IMR-90 (cell line): ENCODE measurements around the gene TAF4B. TPM values are rescaled to one million over a fixed set of nuclear protein-coding genes. Genes with fewer than 3 reads are reported as not detected.

Experiments
- ATAC-seq: fragments of 200-7000 bp; cut with Tn5 transposase; 2 replicates; pipeline ENCODE4 v1.9.1; 2020; ENCODE audit warnings: low read depth, mild to moderate bottlenecking, moderate library complexity
- BruUV-seq: library from RNA; stranded (reverse); fragments of 400-500 nt; replicated peaks from 2 replicates; lab custom pipeline; 2021; lab: Mats Ljungman, UMichigan
- CTCF ChIA-PET: fragments of 300-600 bp; formaldehyde crosslinking; extraction: SDS; loops from one replicate; lab custom pipeline; 2021; ENCODE audit warnings: antibody characterized with exemption; lab: Yijun Ruan, JAX
- POLR2A ChIA-PET: fragments of 300-600 bp; sonication (Branson Sonifier 250); formaldehyde crosslinking; loops from one replicate; lab custom pipeline; 2022; ENCODE audit warnings: antibody characterized with exemption; ENCODE audit not compliant: unreplicated experiment; lab: Charles Lee
- DNase-seq: peaks from one replicate; pipeline ENCODE4 v3.0.0; 2013
- H2AFZ ChIP-seq: replicated peaks from 2 replicates; pipeline ENCODE3; 2013; ENCODE audit warnings: low read length, mild to moderate bottlenecking; ENCODE audit not compliant: poor library complexity
- H2AK5ac ChIP-seq: 2 replicates; pipeline ENCODE4 v1.6.1; 2013; ENCODE audit warnings: low read depth, low read length, inconsistent platforms
- H2AK9ac ChIP-seq: replicated peaks from 2 replicates; pipeline ENCODE3; 2013; ENCODE audit warnings: mild to moderate bottlenecking, low read depth, low read length, moderate library complexity; ENCODE audit not compliant: poor library complexity
- H2BK120ac ChIP-seq: 2 replicates; pipeline ENCODE4 v1.6.1; 2013; ENCODE audit warnings: low read depth, low read length, inconsistent platforms
- H2BK15ac ChIP-seq: 3 replicates; pipeline ENCODE4 v1.6.1; 2013; ENCODE audit warnings: low read depth, low read length, inconsistent platforms
- H2BK20ac ChIP-seq: 2 replicates; pipeline ENCODE4 v1.6.1; 2013; ENCODE audit warnings: low read depth, mild to moderate bottlenecking, inconsistent platforms, low read length, moderate library complexity
- H2BK5ac ChIP-seq: 2 replicates; pipeline ENCODE4 v1.6.1; 2013; ENCODE audit warnings: mild to moderate bottlenecking, low read depth, low read length, inconsistent platforms; ENCODE audit not compliant: poor library complexity, severe bottlenecking
- H3K14ac ChIP-seq: replicated peaks from 2 replicates; pipeline ENCODE4 v1.6.1; 2013; ENCODE audit warnings: low read depth, low read length, inconsistent platforms
- H3K18ac ChIP-seq: 2 replicates; pipeline ENCODE4 v1.6.1; 2013; ENCODE audit warnings: low read depth, low read length, control low read depth
- H3K23ac ChIP-seq: 2 replicates; pipeline ENCODE4 v1.6.1; 2013; ENCODE audit warnings: low read depth, low read length, inconsistent platforms
- H3K27ac ChIP-seq: 2 replicates; pipeline ENCODE4 v1.5.1; 2013; ENCODE audit warnings: mild to moderate bottlenecking, control low read depth, low read length; ENCODE audit not compliant: insufficient read depth
- H3K27me3 ChIP-seq: 2 replicates; pipeline ENCODE4 v1.6.1; 2013; ENCODE audit warnings: low read length; ENCODE audit not compliant: control insufficient read depth, insufficient read depth
- H3K36me3 ChIP-seq: 2 replicates; pipeline ENCODE4 v1.6.1; 2013; ENCODE audit warnings: low read length, mixed read lengths; ENCODE audit not compliant: control insufficient read depth, insufficient read depth
- H3K4ac ChIP-seq: 2 replicates; pipeline ENCODE4 v1.6.1; 2013; ENCODE audit warnings: low read depth, low read length, inconsistent platforms
- H3K4me1 ChIP-seq: 2 replicates; pipeline ENCODE4 v1.6.1; 2013; ENCODE audit warnings: low read length, mixed read lengths; ENCODE audit not compliant: control insufficient read depth, insufficient read depth
- H3K4me2 ChIP-seq: 2 replicates; pipeline ENCODE4 v1.6.1; 2013; ENCODE audit warnings: low read depth, mild to moderate bottlenecking, control low read depth, low read length, moderate library complexity
- H3K4me3 ChIP-seq: 2 replicates; pipeline ENCODE4 v1.5.1; 2013; ENCODE audit warnings: low read depth, mild to moderate bottlenecking, control low read depth, low read length, moderate library complexity; ENCODE audit not compliant: insufficient read depth
- H3K56ac ChIP-seq: 2 replicates; pipeline ENCODE4 v1.6.1; 2013; ENCODE audit warnings: low read length, inconsistent platforms; ENCODE audit not compliant: insufficient read depth; ENCODE audit errors: extremely low read depth
- H3K79me1 ChIP-seq, 2 experiments: 2 replicates each; pipeline ENCODE4 v1.6.1; 2013; ENCODE audit warnings: low read length in 2 of 2, inconsistent platforms in 1 of 2, low read depth in 1 of 2
- H3K9ac ChIP-seq: 2 replicates; pipeline ENCODE4 v1.6.1; 2013; ENCODE audit warnings: low read depth, low read length, control low read depth
- H3K9me1 ChIP-seq: 2 replicates; pipeline ENCODE4 v1.6.1; 2013; ENCODE audit warnings: low read length, inconsistent platforms; ENCODE audit not compliant: insufficient read depth
- H3K9me3 ChIP-seq: 2 replicates; pipeline ENCODE4 v1.6.1; 2013; ENCODE audit warnings: low read length; ENCODE audit not compliant: control insufficient read depth, insufficient read depth
- H4K20me1 ChIP-seq: 2 replicates; pipeline ENCODE4 v1.6.1; 2013; ENCODE audit warnings: low read length, inconsistent platforms; ENCODE audit not compliant: insufficient read depth
- H4K5ac ChIP-seq: 2 replicates; pipeline ENCODE4 v1.6.1; 2013; ENCODE audit warnings: mild to moderate bottlenecking, low read depth, low read length, control low read depth
- H4K8ac ChIP-seq, 2 experiments: 2 replicates each; pipeline ENCODE4 v1.6.1; 2013; ENCODE audit warnings: low read depth in 2 of 2, low read length in 2 of 2, control low read depth in 1 of 2, inconsistent platforms in 1 of 2
- H4K91ac ChIP-seq: 2 replicates; pipeline ENCODE4 v1.6.1; 2013; ENCODE audit warnings: low read depth, low read length, inconsistent platforms; ENCODE audit not compliant: insufficient read depth
- MAFK ChIP-seq: IDR thresholded peaks from 2 replicates; pipeline ENCODE4 v1.6.1; 2012; ENCODE audit warnings: low read depth, low read length, improper control_type of control experiment
- USF2 ChIP-seq: fragments of 150-350 bp; IDR thresholded peaks from 2 replicates; pipeline ENCODE4 v1.6.1; 2017; ENCODE audit warnings: mild to moderate bottlenecking, antibody characterized with exemption, low read length, low read depth
- WGBS, 2 experiments: methylation state at CpG; one replicate each; pipeline versions ENCODE4 v1.1.5 to v1.1.7; 2013; ENCODE audit warnings: missing lambda C conversion rate in 2 of 2; ENCODE audit not compliant: insufficient read length in 1 of 2; ENCODE audit errors: extremely low coverage in 2 of 2; 5-methylcytosine and 5-hydroxymethylcytosine counted together
- dilution Hi-C: fragments of 300-500 bp; cut with HindIII; formaldehyde crosslinking; loops from one replicate; pipeline ENCODE4 v1.14.3; 2018; ENCODE audit warnings: low sequenced_read_pairs; ENCODE audit not compliant: unreplicated experiment
- in situ Hi-C: fragments of 300-500 bp; cut with MboI; formaldehyde crosslinking; loops from 3 replicates; pipeline ENCODE4 v1.14.3; 2019; ENCODE audit warnings: low sequenced_read_pairs, inconsistent platforms, mixed read lengths
- intact Hi-C: fragments of 100-400 bp; cut with micrococcal nuclease; formaldehyde crosslinking; loops from 2 replicates; pipeline ENCODE4 v1.10.0; 2022
- polyA plus RNA-seq, 3 experiments: library from polyadenylated mRNA; depleted of rRNA; stranded (reverse); fragments of >200 nt; gene quantifications; 2 replicates each; pipeline ENCODE4 v1.2.3, GENCODE V29; 2012; ENCODE audit warnings: low replicate concordance in 1 of 3
- total RNA-seq: library from RNA; depleted of rRNA; stranded (reverse); fragments of >200 nt; gene quantifications from 2 replicates; pipeline ENCODE4 v1.2.3, GENCODE V29; 2012

The TAF4B gene
- total and polyA plus RNA-seq, 2 of the 4 experiments (the other 2 are of a cell fraction): 0.38 to 1.1 TPM

GRCh38 chr18:26376105-26376504 is 149.9 kb downstream of the TAF4B start:
- CTCF ChIA-PET: interaction anchor here (3.0 kb wide), 1 partner anchor 7 kb away, joined by 13 read pairs; no protein-coding TSS in a partner anchor
- no peak overlapping the region for H2BK15ac ChIP-seq

More at GRCh38 chr18:26376105-26376504, 149.9 kb downstream of the TAF4B start:
- Histone ChIP-seq H4K8ac (no peak overlapping the region), H4K20me1 (no peaks in the 10 kb centered on the region), H3K14ac (no peak overlapping the region), H3K4me1 (no peaks in the 10 kb centered on the region), H3K79me1 (no peaks in the 10 kb centered on the region), H2AK5ac (no peak overlapping the region), H3K4me3 (no peak overlapping the region), H3K9me1 (no peaks in the 10 kb centered on the region), H3K56ac (no peak overlapping the region), H4K91ac (no peak overlapping the region), H4K5ac (no peak overlapping the region), H2AFZ (no peak overlapping the region), H2BK20ac (no peak overlapping the region), H3K36me3 (no peaks in the 10 kb centered on the region), H3K18ac (no peak overlapping the region), H2BK120ac (no peak overlapping the region), H3K23ac (no peak overlapping the region), H3K9ac (no peak overlapping the region), H2AK9ac (no peak overlapping the region), H3K9me3 (no peaks in the 10 kb centered on the region), H3K27ac (no peak overlapping the region), H3K4ac (no peak overlapping the region), H3K4me2 (no peak overlapping the region), H3K27me3 (no peaks in the 10 kb centered on the region), H2BK5ac (no peak overlapping the region)
- POLR2A ChIA-PET: interaction anchor here (0.6 kb wide), 1 partner anchor 906 kb away, joined by 3 read pairs; no protein-coding TSS in a partner anchor
- in situ Hi-C loops (no loop called here), dilution Hi-C loops (no loop called here), intact Hi-C loops (no loop called here)
- no CpG with 5 or more reads among the region's 1 CpG for WGBS, 2 experiments
- ATAC-seq (no peak), DNase-seq (no peak)
- BruUV-seq: no TSS peak
- TF ChIP-seq USF2: no peak
- TF ChIP-seq MAFK: peak; percentile 97
